ELF-1 (cell line): ENCODE results near the gene COL24A1.
"Not testable (repeated sequence)": the region's sequence is repeated elsewhere in the genome, so short reads cannot be mapped to it uniquely, and the experiment has no call there.

Experiments used
- DNase-seq: peaks from one replicate; pipeline ENCODE4 v3.0.0-alpha.2; 2016; ENCODE audit warnings: low read depth, low spot score

The COL24A1 gene

GRCh38 chr1:86153836-86154235, 2.7 kb downstream of the COL24A1 start:
- DNase-seq: no peak

DNA sequence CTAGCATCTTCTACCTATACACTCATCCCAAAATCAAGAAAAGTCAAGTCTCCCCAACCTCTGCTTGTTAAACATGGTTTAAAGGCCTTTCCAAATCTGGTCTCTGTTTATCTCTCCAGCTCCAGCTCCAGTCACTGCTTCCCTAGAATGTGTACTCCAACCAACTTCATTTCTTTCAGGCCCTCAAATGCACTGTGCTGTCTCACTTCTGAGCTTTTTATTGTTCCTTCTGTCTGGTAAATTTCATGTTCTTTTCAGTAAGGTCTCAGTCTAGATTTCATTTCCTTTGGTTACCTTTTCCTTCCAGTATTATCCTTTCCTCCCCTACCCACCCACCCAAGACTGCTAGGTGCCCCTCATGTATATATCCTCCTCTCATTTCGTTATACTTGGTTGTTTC, 3.7 kb downstream of the COL24A1 start:
- no peak for DNase-seq

DNA sequence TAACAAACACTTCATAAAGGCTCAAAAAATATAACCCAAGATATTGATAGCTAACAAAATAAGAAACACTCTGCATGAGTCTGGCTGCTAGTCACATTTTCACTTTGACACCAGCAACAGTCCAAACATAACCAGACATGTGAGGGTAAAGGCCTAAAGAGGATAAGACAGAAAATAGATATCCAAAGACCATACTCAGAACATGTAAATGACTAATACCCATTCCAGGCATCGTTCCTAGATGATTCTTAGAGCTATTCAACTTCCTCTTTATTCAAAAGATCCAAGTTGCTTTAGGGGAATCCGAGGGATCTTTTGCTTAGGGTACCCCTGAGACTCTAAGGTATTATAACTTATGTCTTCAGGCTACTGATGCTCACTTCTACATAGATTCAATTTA, 5.1 kb downstream of the COL24A1 start:
- no peak for DNase-seq

DNA sequence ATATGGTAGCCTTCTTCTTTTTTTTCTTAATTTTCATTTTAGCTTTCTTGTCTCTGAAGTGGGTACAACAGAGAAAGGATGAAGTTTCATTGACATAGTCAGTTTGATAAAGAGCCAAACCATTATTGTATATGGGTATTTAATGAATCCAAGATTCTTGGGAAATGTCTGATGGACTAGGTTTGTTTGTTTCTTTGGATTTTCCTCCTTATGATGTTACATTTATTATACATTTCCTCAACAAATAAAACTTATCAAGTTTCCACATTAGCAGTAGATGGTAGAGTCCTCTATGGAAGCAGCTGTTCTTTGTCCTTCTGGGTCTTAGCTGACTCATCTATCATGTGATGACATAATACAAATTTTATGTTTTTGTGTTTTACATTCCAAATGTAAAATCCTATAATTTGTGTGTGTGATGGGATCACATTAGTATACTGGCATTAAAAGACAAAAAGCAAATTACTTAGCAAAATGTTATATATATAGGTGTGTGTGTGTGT, 6.0 kb downstream of the COL24A1 start:
- DNase-seq: no peak

DNA sequence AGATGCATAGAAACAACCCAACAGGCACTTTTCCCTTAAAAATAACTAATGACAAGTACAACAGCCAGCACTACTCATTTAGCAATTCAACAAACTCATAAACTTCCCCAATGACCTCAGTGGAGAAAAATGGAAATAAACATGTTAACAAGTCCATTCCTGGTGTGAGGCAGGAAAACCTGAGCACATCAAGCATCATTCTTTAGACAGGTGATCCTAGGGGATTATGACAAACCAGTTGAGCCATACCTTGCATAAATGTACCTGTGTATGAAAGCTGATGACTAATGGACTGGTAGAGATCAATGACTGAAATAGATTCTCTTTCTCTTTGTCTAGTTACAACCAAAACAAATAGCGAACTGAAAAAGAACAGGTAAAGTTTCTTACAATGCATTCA, 7.0 kb downstream of the COL24A1 start:
- DNase-seq: no peak

- DNase-seq: no peak
These were observed 8.8 kb downstream of the COL24A1 start for GRCh38 chr1:86147755-86148154.

DNA sequence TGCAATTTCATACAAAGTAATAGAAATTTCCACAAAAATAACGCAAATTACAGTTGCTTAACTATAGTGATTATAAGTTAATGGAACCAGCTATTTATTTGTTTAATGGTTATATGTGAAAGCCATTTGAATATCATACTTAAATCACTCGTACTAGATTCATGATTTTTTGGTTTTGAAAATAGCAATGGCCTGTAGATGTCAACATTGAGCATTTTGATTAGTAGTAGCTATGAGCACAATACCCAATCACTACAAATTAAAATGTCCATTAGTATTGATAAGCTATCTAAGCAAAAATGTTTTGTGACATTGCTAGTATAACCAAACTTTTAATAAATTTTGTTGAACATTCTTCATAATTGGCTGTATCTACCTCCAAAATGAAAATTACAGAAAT, 10.0 kb downstream of the COL24A1 start:
- no peak for DNase-seq

- DNase-seq: no peak
These were observed 16.2 kb downstream of the COL24A1 start for GRCh38 chr1:86140281-86140880.

DNA sequence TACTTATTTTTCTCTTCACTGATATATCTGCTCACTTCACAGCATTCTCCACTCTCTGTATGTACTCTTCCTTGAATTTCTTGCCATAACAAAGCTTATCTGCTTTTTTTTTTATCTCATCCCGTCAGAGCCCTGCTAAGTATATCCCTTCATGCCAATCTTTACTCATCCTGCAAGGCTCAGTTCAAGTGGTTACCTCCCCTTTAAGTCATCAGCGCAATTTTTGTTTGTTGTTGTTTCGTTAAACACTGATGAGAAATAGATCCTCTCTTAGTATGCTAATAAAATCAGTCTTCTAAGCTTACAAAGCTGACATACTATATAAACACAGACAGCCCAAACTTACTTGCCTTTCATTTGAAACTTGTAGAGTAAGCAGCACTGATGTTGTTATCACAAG, 17.8 kb downstream of the COL24A1 start:
- DNase-seq: no peak

- no peak for DNase-seq
These were observed 19.1 kb downstream of the COL24A1 start for GRCh38 chr1:86137436-86137835.

DNA sequence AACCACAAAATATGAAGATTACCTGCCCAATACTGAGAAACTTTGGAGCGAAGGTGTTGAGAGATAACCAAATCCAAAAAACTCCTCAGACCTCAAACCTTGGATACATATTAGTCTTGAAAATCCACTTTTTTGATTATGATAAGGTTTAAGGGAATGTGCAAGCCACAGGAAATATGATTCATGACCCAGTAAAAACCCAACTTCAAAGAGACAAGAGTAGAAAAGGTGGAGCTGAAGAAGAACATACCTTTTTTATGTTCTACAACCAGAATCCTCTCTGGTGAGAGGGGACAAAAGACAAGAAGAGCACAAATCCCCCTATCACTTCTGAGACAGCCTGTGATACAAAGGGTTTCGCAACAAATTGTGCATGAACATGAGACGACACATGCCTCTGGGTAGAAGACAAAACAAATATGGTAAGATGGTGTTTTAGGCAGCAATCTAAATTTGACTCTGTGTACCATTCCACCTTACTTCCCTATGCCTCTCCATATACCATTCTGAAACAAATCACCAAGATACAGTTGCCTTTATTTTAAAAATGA, 37.3 kb downstream of the COL24A1 start:
- DNase-seq: no peak

DNA sequence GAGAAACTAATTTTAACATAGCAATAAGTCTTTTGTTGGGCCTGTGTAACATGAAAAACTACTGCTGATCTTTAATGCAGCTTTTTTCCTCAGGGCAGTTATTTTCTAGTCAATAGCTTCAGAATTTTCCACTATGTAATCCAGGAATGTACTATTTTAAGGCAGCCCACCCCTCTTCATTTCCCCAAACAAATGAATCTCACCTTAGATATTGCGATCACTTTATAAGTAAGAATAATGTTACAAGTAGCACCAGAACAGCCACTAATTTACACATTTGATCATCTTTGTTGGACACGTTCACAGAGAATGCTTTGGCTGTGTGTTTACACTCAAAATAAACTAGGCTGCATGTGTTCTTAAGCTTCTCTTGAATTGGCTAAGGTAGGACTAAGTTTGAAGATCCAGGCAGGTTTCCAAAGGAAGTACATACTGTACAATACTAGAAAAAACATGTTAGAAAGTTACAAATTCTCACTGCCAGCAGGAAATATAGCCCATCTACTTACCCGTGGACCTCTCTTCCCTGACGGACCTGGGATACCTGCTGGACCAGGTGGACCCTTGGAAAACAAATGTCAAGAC, 41.7 kb downstream of the COL24A1 start:
- no peak for DNase-seq

GRCh38 chr1:86114236-86114635, 42.3 kb downstream of the COL24A1 start:
- DNase-seq: no peak

GRCh38 chr1:86111590-86111989, 45.0 kb downstream of the COL24A1 start:
- not testable (repeated sequence) for DNase-seq

DNA sequence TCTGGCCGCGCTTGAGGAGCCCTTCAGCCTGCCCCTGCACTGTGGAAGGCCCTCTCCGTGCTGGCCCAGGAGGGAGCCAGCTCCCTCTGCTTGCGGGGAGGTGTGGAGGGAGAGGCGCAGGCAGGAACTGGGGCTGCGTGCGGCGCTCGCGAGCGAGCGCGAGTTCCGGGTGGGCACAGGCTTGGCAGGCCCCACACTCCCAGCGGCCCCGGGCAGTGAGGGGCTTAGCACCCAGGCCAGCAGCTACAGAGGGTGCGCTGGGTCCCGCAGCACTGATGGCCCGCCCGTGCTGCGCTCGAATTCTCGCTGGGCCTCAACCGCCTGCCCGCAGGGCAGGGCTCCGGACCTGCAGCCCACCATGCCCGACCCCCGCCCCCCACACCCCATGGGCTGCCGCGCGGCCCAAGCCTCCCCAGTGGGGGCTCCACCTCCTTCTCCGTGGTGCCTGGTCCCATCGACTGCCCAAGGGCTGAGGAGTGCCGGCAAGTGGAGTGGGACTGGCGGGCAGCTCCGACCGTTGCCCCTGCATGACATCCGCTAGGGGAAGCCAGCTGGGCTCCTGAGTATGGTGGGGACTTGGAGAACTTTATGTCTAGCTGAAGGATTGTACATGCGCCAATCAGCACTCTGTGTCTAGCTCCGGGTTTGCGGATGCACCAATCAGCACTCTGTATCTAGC, 46.0 kb downstream of the COL24A1 start:
- DNase-seq: no peak

DNA sequence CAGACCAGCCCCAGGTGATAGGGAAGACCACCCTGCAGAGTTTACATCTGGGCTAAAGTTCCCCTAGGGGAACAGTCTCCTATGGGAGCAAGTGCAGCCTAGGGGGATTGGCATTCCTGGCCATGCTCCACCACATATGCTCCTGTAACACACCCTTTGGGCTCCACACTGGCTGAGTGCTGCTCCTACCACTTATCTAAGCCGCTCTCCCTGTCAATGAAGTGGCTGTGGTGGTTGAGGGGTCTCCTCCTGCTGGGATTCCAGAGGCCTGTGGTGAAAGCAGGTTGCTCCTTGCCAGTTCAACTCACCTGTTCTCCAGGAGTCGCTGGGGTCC, 51.1 kb downstream of the COL24A1 start:
- no peak for DNase-seq

- DNase-seq: no peak
These were observed 51.7 kb downstream of the COL24A1 start for GRCh38 chr1:86104606-86105532.

DNA sequence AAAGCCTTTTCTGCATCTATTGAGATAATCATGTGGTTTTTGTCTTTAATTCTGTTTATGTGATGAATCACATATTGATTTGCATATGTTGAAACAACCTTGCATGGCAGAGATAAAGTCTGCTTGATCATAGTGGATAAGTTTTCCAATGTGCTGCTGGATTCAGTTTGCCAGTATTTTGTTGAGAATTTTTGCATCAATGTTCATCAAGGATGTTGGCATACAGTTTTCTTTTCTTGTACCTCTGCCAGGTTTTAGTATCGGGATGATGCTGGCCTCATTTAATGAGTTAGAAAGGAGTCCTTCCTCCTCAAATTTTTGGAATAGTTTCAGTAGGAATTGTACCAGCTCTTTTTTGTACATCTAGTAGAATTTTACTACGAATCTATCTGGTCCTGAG, 55.0 kb downstream of the COL24A1 start:
- no peak for DNase-seq

- no peak for DNase-seq
These were observed 56.2 kb downstream of the COL24A1 start for GRCh38 chr1:86100401-86100800.

DNA sequence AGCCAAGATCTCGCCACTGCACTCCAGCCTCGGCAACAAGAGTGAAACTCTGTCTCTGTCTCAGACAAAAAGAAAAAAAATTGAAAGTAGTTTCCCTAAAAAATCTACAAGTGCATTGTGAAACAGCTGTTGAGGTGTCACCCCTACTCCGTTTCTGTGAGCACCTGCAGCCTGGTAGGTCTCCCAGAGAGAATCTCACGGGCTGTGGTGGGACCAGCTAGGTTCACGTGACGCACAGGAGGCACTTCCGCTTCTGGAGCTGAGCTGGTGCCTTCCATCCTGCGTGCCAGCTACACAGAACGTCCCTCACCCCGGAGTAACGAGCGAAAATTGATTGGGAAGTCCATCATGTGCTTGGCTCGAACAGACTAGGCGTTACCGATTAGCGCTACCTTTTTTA, 66.8 kb downstream of the COL24A1 start:
- no peak for DNase-seq

GRCh38 chr1:86085741-86086409, 70.7 kb downstream of the COL24A1 start:
- no peak for DNase-seq
